HepG2 (cell line): Measurements from ENCODE around the gene GNG7. TPM values are rescaled to one million over a fixed set of nuclear protein-coding genes. Genes with fewer than 3 reads are reported as not detected.

Experiments used
- ATAC-seq: fragments of 200-7000 bp; cut with Tn5 transposase; 3 replicates; pipeline ENCODE4 v1.9.1; 2020; ENCODE audit warnings: mild to moderate bottlenecking, moderate library complexity
- BruUV-seq: library from RNA; stranded (reverse); fragments of 400-500 nt; replicated peaks from 2 replicates; lab custom pipeline; 2021; lab: Mats Ljungman, UMichigan
- CTCF ChIA-PET: fragments of 300-600 bp; formaldehyde crosslinking; extraction: SDS; loops from one replicate; lab custom pipeline; 2021; ENCODE audit warnings: low total read pairs, inconsistent platforms, low intra/inter-chr PET ratio; lab: Yijun Ruan, JAX
- POLR2A ChIA-PET: fragments of 350-600 bp; sonication (Branson Sonifier 250); formaldehyde crosslinking; loops from one replicate; lab custom pipeline; 2020; ENCODE audit warnings: antibody characterized with exemption, inconsistent platforms; lab: Yijun Ruan, JAX
- DNase-seq: peaks from one replicate; pipeline ENCODE4 v3.0.0-alpha.2; 2015; ENCODE audit warnings: low spot score
- FAIRE-seq: peaks from 3 replicates; lab custom pipeline; 2011; peaks lifted over from hg19 to GRCh38; lab: Jason Lieb, UNC
- H2AFZ ChIP-seq: one replicate; pipeline ENCODE4 v1.6.1; 2011; ENCODE audit warnings: low read length, inconsistent platforms
- H3K27ac ChIP-seq: fragments of 300-600 bp; 3 replicates; pipeline ENCODE4 v1.8.0; 2011; ENCODE audit warnings: mixed run types, mild to moderate bottlenecking, mixed read lengths, low read length, inconsistent platforms; ENCODE audit not compliant: insufficient read depth; ENCODE audit errors: extremely low read length
- H3K27me3 ChIP-seq, 2 experiments: fragments of 200-600 bp in 1 of 2; 2 replicates in 1 of 2; 3 replicates in 1 of 2; pipeline versions ENCODE4 v1.6.0 to v1.8.0; 2011; ENCODE audit warnings: low read length in 2 of 2, mild to moderate bottlenecking in 2 of 2, moderate library complexity in 2 of 2, inconsistent platforms in 1 of 2; ENCODE audit not compliant: insufficient read depth in 2 of 2, control insufficient read depth in 1 of 2
- H3K36me3 ChIP-seq, 2 experiments: fragments of 200-600 bp in 1 of 2; replicated peaks in 1 of 2; 2 replicates in 1 of 2; 3 replicates in 1 of 2; pipeline versions ENCODE4 v1.5.1 to v1.8.0; 2011; ENCODE audit warnings: low read length in 2 of 2, inconsistent platforms in 1 of 2; ENCODE audit not compliant: insufficient read depth in 2 of 2, control insufficient read depth in 1 of 2
- H3K4me1 ChIP-seq: 2 replicates; pipeline ENCODE4 v1.5.1; 2012; ENCODE audit warnings: low read length, inconsistent platforms; ENCODE audit not compliant: insufficient read depth
- H3K4me2 ChIP-seq: 2 replicates; pipeline ENCODE4 v1.6.0; 2011; ENCODE audit warnings: low read depth, low read length, inconsistent platforms
- H3K4me3 ChIP-seq, 3 experiments: fragments of 200-600 bp in 1 of 3; sonication (generic), shearing (Covaris generic) in 1 of 3; replicated peaks in 1 of 3; 2 replicates each; pipeline ENCODE4 v1.5.1; 2011 to 2016; ENCODE audit warnings: low read length in 3 of 3, inconsistent platforms in 2 of 3, low read depth in 2 of 3, mild to moderate bottlenecking in 2 of 3, control low read depth in 1 of 3, mixed read lengths in 1 of 3; ENCODE audit not compliant: insufficient read depth in 1 of 3
- H3K79me2 ChIP-seq: one replicate; pipeline ENCODE4 v1.6.1; 2011; ENCODE audit warnings: low read length, inconsistent platforms; ENCODE audit not compliant: insufficient read depth
- H3K9ac ChIP-seq: 2 replicates; pipeline ENCODE4 v1.6.0; 2011; ENCODE audit warnings: mild to moderate bottlenecking, low read depth, low read length, inconsistent platforms; ENCODE audit not compliant: insufficient read depth
- H3K9me3 ChIP-seq: 2 replicates; pipeline ENCODE4 v1.5.1; 2012; ENCODE audit warnings: mild to moderate bottlenecking, low read length
- H4K20me1 ChIP-seq: 2 replicates; pipeline ENCODE4 v1.6.0; 2011; ENCODE audit warnings: inconsistent platforms, mild to moderate bottlenecking, low read length, moderate library complexity; ENCODE audit not compliant: insufficient read depth
- ERF ChIP-seq: IDR thresholded peaks from 2 replicates; pipeline ENCODE4 v1.6.1; 2018; ENCODE audit warnings: missing biosample characterization, missing genetic modification reagents
- HNRNPH1 ChIP-seq: fragments of 200-400 bp; formaldehyde crosslinking; optimal IDR thresholded peaks from 2 replicates; pipeline ENCODE3; 2017; ENCODE audit warnings: mild to moderate bottlenecking, low read depth, low read length
- THYN1 ChIP-seq: sonication (generic); formaldehyde crosslinking; IDR thresholded peaks from 2 replicates; pipeline ENCODE4 v1.8.1; 2023; ENCODE audit warnings: low read depth, mild to moderate bottlenecking, moderate library complexity, missing genetic modification reagents, borderline replicate concordance
- ZNF234 ChIP-seq: sonication (generic); formaldehyde crosslinking; conservative IDR thresholded peaks from 2 replicates; pipeline ENCODE4 v1.5.1; 2020; ENCODE audit warnings: mild to moderate bottlenecking, missing genetic modification reagents
- ZNF260 ChIP-seq: sonication (generic); formaldehyde crosslinking; IDR thresholded peaks from 2 replicates; pipeline ENCODE4 v1.4.0; 2020; ENCODE audit warnings: missing genetic modification reagents, low read depth, mild to moderate bottlenecking, borderline replicate concordance
- ZNF709 ChIP-seq: sonication (generic); formaldehyde crosslinking; IDR thresholded peaks from 2 replicates; pipeline ENCODE4 v1.5.0; 2020; ENCODE audit warnings: mild to moderate bottlenecking, missing genetic modification reagents
- WGBS: methylation state at CpG from one replicate; pipeline ENCODE4 v1.1.6; 2017; ENCODE audit warnings: low lambda C conversion rate; 5-methylcytosine and 5-hydroxymethylcytosine counted together
- in situ Hi-C: cut with HindIII; loops from 2 replicates; pipeline ENCODE4 v1.10.0; 2017; ENCODE audit warnings: low pct_unique_long_range_greater_than_20kb; ENCODE audit not compliant: extremely low pct_ligation_motif_present
- intact Hi-C: fragments of 100-400 bp; cut with micrococcal nuclease; formaldehyde crosslinking; loops from one replicate; pipeline ENCODE4 v1.10.0; 2022; ENCODE audit not compliant: unreplicated experiment
- polyA plus RNA-seq, 8 experiments: library from polyadenylated mRNA; depleted of rRNA in 3 of 8; stranded (reverse) in 7 of 8; unstranded in 1 of 8; fragments of >200 nt; fragmentation: Illumina TruSeq in 4 of 8; extraction: Trizol in 4 of 8; gene quantifications; 2 replicates each; pipeline versions ENCODE4 v1.2.1 to v1.2.3, GENCODE V29; 2011 to 2016; ENCODE audit warnings: low read depth in 4 of 8, missing spikeins in 1 of 8, mixed read lengths in 1 of 8; ENCODE audit not compliant: insufficient read depth in 1 of 8
- total RNA-seq, 5 experiments: library from RNA; depleted of rRNA; stranded (reverse); fragments of >200 nt; fragmentation: Illumina TruSeq; extraction: Trizol; gene quantifications; 2 replicates each; pipeline ENCODE4 v1.2.3, GENCODE V29; 2016; ENCODE audit warnings: low read depth in 1 of 5

The GNG7 gene
- total and polyA plus RNA-seq, 2 of the 13 experiments (the other 11 are each of a cell fraction or from before 2014, with no cell fraction given): 1.4 to 3.3 TPM

GRCh38 chr19:2533072-2533425, 169.4 kb downstream of the GNG7 start:
- no peak overlapping the region for H3K9ac ChIP-seq
- no peak overlapping the region for H3K4me3 ChIP-seq
- no peaks in the 10 kb centered on the region for H3K27me3 ChIP-seq
- WGBS: 65% methylated on average over 2 of the region's 2 CpGs
- in situ Hi-C loops (no loop called here), intact Hi-C loops (no loop called here)
- no peak for TF ChIP-seq ZNF234 (CRISPR knock-in tag)
- TF ChIP-seq ZNF260 (CRISPR knock-in tag): no peak
- TF ChIP-seq HNRNPH1: no peak
- no peak for TF ChIP-seq THYN1 (CRISPR knock-in tag)
- no TSS peak for BruUV-seq
- H3K4me2 ChIP-seq: peak overlapping the region; percentile 32; the same call in 1 of the 2 replicates
- H3K79me2 ChIP-seq: no peaks in the 10 kb centered on the region
- peaks cover 64% of the 10 kb centered on the region for H3K4me1 ChIP-seq
- H3K36me3 ChIP-seq: no peaks in the 10 kb centered on the region
- no peak for FAIRE-seq
- H3K9me3 ChIP-seq: no peaks in the 10 kb centered on the region
- no peaks in the 10 kb centered on the region for H4K20me1 ChIP-seq
- no peak overlapping the region for H2AFZ ChIP-seq
- ChIA-PET CTCF (no interaction called here), POLR2A (interaction anchor here (1.1 to 6.8 kb wide), 5 partner anchors 9 to 56 kb away, joined by 3 to 62 read pairs (median 13); partner anchors contain the start of gene GADD45B)
- no peak for ATAC-seq
- DNase-seq: no peak
- H3K27ac ChIP-seq: peak overlapping the region; percentile 19

- CTCF ChIA-PET: no interaction called here
- no peak for TF ChIP-seq ERF (CRISPR knock-in tag)
- TF ChIP-seq ZNF709: peak; percentile 100
- TF ChIP-seq, all 625 proteins: peak for 1
Observed at GRCh38 chr19:2532252-2533071, 170.0 kb downstream of the GNG7 start.

More at GRCh38 chr19:2532252-2533071, 170.0 kb downstream of the GNG7 start:
- H3K4me2 ChIP-seq: no peak overlapping the region
- H2AFZ ChIP-seq: no peak overlapping the region
- peaks cover 67% of the 10 kb centered on the region for H3K4me1 ChIP-seq
- POLR2A ChIA-PET: interaction anchor here (2.4 to 6.8 kb wide), 4 partner anchors 10 to 56 kb away, joined by 9 to 62 read pairs (median 21); partner anchors contain the start of gene GADD45B
- WGBS: 85% methylated on average over 7 of the region's 7 CpGs
- in situ Hi-C loops (no loop called here), intact Hi-C loops (no loop called here)
- no peaks in the 10 kb centered on the region for H3K36me3 ChIP-seq
- H3K79me2 ChIP-seq: no peaks in the 10 kb centered on the region
- FAIRE-seq (no peak), DNase-seq (no peak), ATAC-seq (no peak)
- H3K27me3 ChIP-seq: no peaks in the 10 kb centered on the region
- no peak overlapping the region for H3K9ac ChIP-seq
- H3K9me3 ChIP-seq: no peaks in the 10 kb centered on the region
- no peaks in the 10 kb centered on the region for H4K20me1 ChIP-seq
- no peak overlapping the region for H3K27ac ChIP-seq
- H3K4me3 ChIP-seq: no peak overlapping the region
- no TSS peak for BruUV-seq
